MM.1S (cell line): ENCODE measurements around the gene PCBP2.

Experiments used
- DNase-seq: peaks from one replicate; pipeline ENCODE4 v3.0.0-alpha.2; 2015
- H2AFZ ChIP-seq: fragments of 300-600 bp; sonication (generic); 2 replicates; pipeline ENCODE4 v1.6.0; 2016; ENCODE audit warnings: antibody characterized with exemption, low read length
- H3F3A ChIP-seq: fragments of 300-600 bp; sonication (generic); 2 replicates; pipeline ENCODE4 v1.6.1; 2016; ENCODE audit warnings: mild to moderate bottlenecking, antibody characterized with exemption, low read length, moderate library complexity, mixed read lengths; ENCODE audit not compliant: insufficient read depth
- H3K27ac ChIP-seq: fragments of 300-600 bp; sonication (generic); 2 replicates; pipeline ENCODE4 v1.5.1; 2016; ENCODE audit warnings: mild to moderate bottlenecking, low read length
- H3K27me3 ChIP-seq: fragments of 300-600 bp; sonication (generic); replicated peaks from 2 replicates; pipeline ENCODE4 v1.6.0; 2016; ENCODE audit warnings: low read length; ENCODE audit not compliant: insufficient read depth
- H3K36me3 ChIP-seq: fragments of 300-600 bp; sonication (generic); replicated peaks from 2 replicates; pipeline ENCODE4 v1.6.1; 2016; ENCODE audit warnings: mild to moderate bottlenecking, low read length, mixed read lengths; ENCODE audit not compliant: insufficient read depth
- H3K4me1 ChIP-seq: fragments of 300-600 bp; sonication (generic); 2 replicates; pipeline ENCODE4 v1.6.1; 2016; ENCODE audit warnings: low read length, mixed read lengths
- H3K4me2 ChIP-seq: fragments of 300-600 bp; sonication (generic); 2 replicates; pipeline ENCODE4 v1.6.0; 2016; ENCODE audit warnings: low read depth, low read length
- H3K4me3 ChIP-seq: fragments of 300-600 bp; sonication (generic); 2 replicates; pipeline ENCODE4 v1.5.1; 2016; ENCODE audit warnings: low read length, mixed read lengths
- H3K79me2 ChIP-seq: fragments of 300-600 bp; sonication (generic); 2 replicates; pipeline ENCODE4 v1.6.1; 2016; ENCODE audit warnings: mixed run types, low read length, mixed read lengths
- H3K9ac ChIP-seq: fragments of 300-600 bp; sonication (generic); 2 replicates; pipeline ENCODE4 v1.6.1; 2016; ENCODE audit warnings: low read length, mixed read lengths
- H3K9me2 ChIP-seq: fragments of 300-600 bp; sonication (generic); replicated peaks from 2 replicates; pipeline ENCODE4 v1.6.1; 2016; ENCODE audit warnings: mild to moderate bottlenecking, low read length, mixed read lengths; ENCODE audit not compliant: insufficient read depth
- H3K9me3 ChIP-seq: fragments of 300-600 bp; sonication (generic); replicated peaks from 2 replicates; pipeline ENCODE4 v1.6.1; 2016; ENCODE audit warnings: mild to moderate bottlenecking, low read length, mixed read lengths; ENCODE audit not compliant: insufficient read depth
- H4K20me1 ChIP-seq: fragments of 300-600 bp; sonication (generic); 2 replicates; pipeline ENCODE4 v1.6.1; 2016; ENCODE audit warnings: mild to moderate bottlenecking, low read length, moderate library complexity, mixed read lengths; ENCODE audit not compliant: insufficient read depth
- CTCF ChIP-seq: fragments of 300-600 bp; sonication (generic); IDR thresholded peaks from 2 replicates; pipeline ENCODE4 v1.5.1; 2016; ENCODE audit warnings: antibody characterized with exemption, low read length, mixed read lengths
- EZH2 ChIP-seq: fragments of 300-600 bp; sonication (generic); optimal IDR thresholded peaks from 2 replicates; pipeline ENCODE3; 2017; ENCODE audit warnings: low read depth, mild to moderate bottlenecking, antibody characterized with exemption, low read length, mixed read lengths
- EZH2phosphoT487 ChIP-seq: fragments of 300-600 bp; sonication (generic); IDR thresholded peaks from 2 replicates; pipeline ENCODE4 v1.6.1; 2018; ENCODE audit warnings: antibody characterized with exemption, low read length

Gene PCBP2

GRCh38 chr12:53506881-53507602 lies 55.1 kb downstream of the PCBP2 start, which contains the start of gene NPFF:
Gene NPFF, minus strand, starts transcription at chr12:53507484. Its CDS starts 10 bp downstream, at chr12:53507474.
- Histone ChIP-seq H3K79me2 (peaks cover 21% of the 10 kb centered on the region), H3K4me2 (no peak within 1 kb of the TSS), H3K9me2 (no peaks in the 10 kb centered on the region), H3K4me3 (no peak within 1 kb of the TSS), H4K20me1 (no peaks in the 10 kb centered on the region), H3K4me1 (peaks cover 9% of the 10 kb centered on the region), H3K27me3 (no peaks in the 10 kb centered on the region), H2AFZ (no peak within 1 kb of the TSS), H3K27ac (no peak within 1 kb of the TSS), H3K9ac (no peak within 1 kb of the TSS), H3K9me3 (no peaks in the 10 kb centered on the region), H3F3A (no peaks in the 10 kb centered on the region; the same call in 1 of the 2 replicates), H3K36me3 (no peaks in the 10 kb centered on the region)
- DNase-seq: no peak
- TF ChIP-seq EZH2phosphoT487 (no peak), CTCF (no peak)

- no peak overlapping the region for H3K27ac ChIP-seq
- no peaks in the 10 kb centered on the region; the same call in 1 of the 2 replicates for H3F3A ChIP-seq
- no peaks in the 10 kb centered on the region for H3K9me3 ChIP-seq
- no peak for DNase-seq
- H3K4me3 ChIP-seq: no peak overlapping the region
- H3K4me1 ChIP-seq: peaks cover 7% of the 10 kb centered on the region
- no peak overlapping the region for H3K9ac ChIP-seq
- H3K36me3 ChIP-seq: no peaks in the 10 kb centered on the region
- H3K79me2 ChIP-seq: peaks cover 16% of the 10 kb centered on the region
- H2AFZ ChIP-seq: no peak overlapping the region
- no peaks in the 10 kb centered on the region for H3K9me2 ChIP-seq
- TF ChIP-seq CTCF (no peak), EZH2phosphoT487 (no peak), EZH2 (no peak)
- no peak overlapping the region for H3K4me2 ChIP-seq
- no peaks in the 10 kb centered on the region for H4K20me1 ChIP-seq
- no peaks in the 10 kb centered on the region for H3K27me3 ChIP-seq
These were observed 55.6 kb downstream of the PCBP2 start for GRCh38 chr12:53507603-53507885.

- no peaks in the 10 kb centered on the region for H3K9me2 ChIP-seq
- no peaks in the 10 kb centered on the region for H3K27me3 ChIP-seq
- H3F3A ChIP-seq: no peaks in the 10 kb centered on the region
- peaks cover 7% of the 10 kb centered on the region for H3K4me1 ChIP-seq
- H3K79me2 ChIP-seq: peaks cover 5% of the 10 kb centered on the region
- H2AFZ ChIP-seq: peak overlapping the region; percentile 44
- H3K27ac ChIP-seq: no peak overlapping the region
- H3K9me3 ChIP-seq: no peaks in the 10 kb centered on the region
- H3K4me3 ChIP-seq: no peak overlapping the region
- TF ChIP-seq EZH2 (no peak), EZH2phosphoT487 (no peak), CTCF (peak; percentile 93)
- no peaks in the 10 kb centered on the region for H3K36me3 ChIP-seq
- H3K4me2 ChIP-seq: no peak overlapping the region
- peak; percentile 75 for DNase-seq
- no peak overlapping the region for H3K9ac ChIP-seq
- no peaks in the 10 kb centered on the region for H4K20me1 ChIP-seq
These were observed 56.8 kb downstream of the PCBP2 start for GRCh38 chr12:53508534-53509170.
